Activated CD8-positive, alpha-beta T cell treated with anti-CD3 and anti-CD28 coated beads for 36 hours (primary cell): ENCODE measurements around the gene TRPV5. TPM values are rescaled to one million over a fixed set of nuclear protein-coding genes. Genes with fewer than 3 reads are reported as not detected.

Experiments
- ATAC-seq: fragments of 200-7000 bp; cut with Tn5 transposase; one replicate; pipeline ENCODE4 v1.10.0; 2021; ENCODE audit warnings: mild to moderate bottlenecking, moderate library complexity
- CTCF ChIA-PET: fragments of 350-600 bp; sonication (Branson Sonifier 250); formaldehyde crosslinking; loops from one replicate; lab custom pipeline; 2021; ENCODE audit warnings: antibody characterized with exemption; lab: Charles Lee
- POLR2A ChIA-PET: fragments of 350-600 bp; sonication (Branson Sonifier 250); formaldehyde crosslinking; loops from one replicate; lab custom pipeline; 2021; ENCODE audit warnings: antibody characterized with exemption; lab: Charles Lee
- DNase-seq: peaks from one replicate; pipeline ENCODE4 v3.0.0-alpha.2; 2020
- H3K27ac Mint-ChIP-seq: one replicate; pipeline ENCODE4 v1.8.0; 2021; ENCODE audit warnings: mild to moderate bottlenecking, mixed read lengths
- H3K27me3 Mint-ChIP-seq: one replicate; pipeline ENCODE4 v1.8.0; 2021; ENCODE audit warnings: mixed read lengths
- H3K36me3 Mint-ChIP-seq: one replicate; pipeline ENCODE4 v1.8.0; 2021; ENCODE audit warnings: low read depth, mixed read lengths
- H3K4me1 Mint-ChIP-seq: one replicate; pipeline ENCODE4 v1.8.0; 2021; ENCODE audit warnings: low read depth, mixed read lengths
- H3K4me3 Mint-ChIP-seq: one replicate; pipeline ENCODE4 v1.8.0; 2021; ENCODE audit warnings: mild to moderate bottlenecking, moderate library complexity, mixed read lengths
- H3K9me3 Mint-ChIP-seq: one replicate; pipeline ENCODE4 v1.8.0; 2021; ENCODE audit warnings: mixed read lengths
- CTCF ChIP-seq: fragments of 200-600 bp; IDR thresholded peaks from one replicate; pipeline ENCODE4 v1.8.0; 2022; ENCODE audit warnings: antibody characterized with exemption, mild to moderate bottlenecking
- intact Hi-C: fragments of 100-400 bp; cut with micrococcal nuclease; formaldehyde crosslinking; loops from one replicate; pipeline ENCODE4 v1.10.0; 2022
- total RNA-seq, 2 experiments: library from RNA; stranded (reverse); gene quantifications; one replicate each; pipeline ENCODE4 v1.2.3, GENCODE V29; 2021

TRPV5 gene
- total RNA-seq, 2 experiments from 2014 or later = not detected

- Mint-ChIP-seq H3K27ac (no peak overlapping the region), H3K9me3 (no peaks in the 10 kb centered on the region), H3K36me3 (no peaks in the 10 kb centered on the region), H3K27me3 (no peaks in the 10 kb centered on the region), H3K4me3 (no peak overlapping the region), H3K4me1 (no peaks in the 10 kb centered on the region)
- intact Hi-C loops = no loop called here
- CTCF ChIA-PET = interaction anchor here (0.9 to 5.3 kb wide), 5 partner anchors 12 to 280 kb away, joined by 3 to 55 read pairs (median 13); partner anchors contain the start of gene KEL
- ATAC-seq (no peak), DNase-seq (no peak)
- POLR2A ChIA-PET = no interaction called here
- no peak for TF ChIP-seq CTCF
These were observed 50.4 kb downstream of the TRPV5 start for GRCh38 chr7:142883145-142883544.

- DNase-seq = no peak
- Mint-ChIP-seq H3K27me3 (no peaks in the 10 kb centered on the region), H3K36me3 (no peaks in the 10 kb centered on the region), H3K27ac (no peak overlapping the region), H3K4me1 (no peaks in the 10 kb centered on the region), H3K4me3 (no peak overlapping the region), H3K9me3 (no peaks in the 10 kb centered on the region)
- no peak for TF ChIP-seq CTCF
- intact Hi-C loops = no loop called here
- ATAC-seq = no peak
- ChIA-PET CTCF (interaction anchor here (0.9 to 5.3 kb wide), 13 partner anchors 11 to 337 kb away, joined by 3 to 55 read pairs (median 11); partner anchors contain the start of gene KEL), POLR2A (no interaction called here)
These were observed 51.2 kb downstream of the TRPV5 start for GRCh38 chr7:142882338-142882678.

DNA sequence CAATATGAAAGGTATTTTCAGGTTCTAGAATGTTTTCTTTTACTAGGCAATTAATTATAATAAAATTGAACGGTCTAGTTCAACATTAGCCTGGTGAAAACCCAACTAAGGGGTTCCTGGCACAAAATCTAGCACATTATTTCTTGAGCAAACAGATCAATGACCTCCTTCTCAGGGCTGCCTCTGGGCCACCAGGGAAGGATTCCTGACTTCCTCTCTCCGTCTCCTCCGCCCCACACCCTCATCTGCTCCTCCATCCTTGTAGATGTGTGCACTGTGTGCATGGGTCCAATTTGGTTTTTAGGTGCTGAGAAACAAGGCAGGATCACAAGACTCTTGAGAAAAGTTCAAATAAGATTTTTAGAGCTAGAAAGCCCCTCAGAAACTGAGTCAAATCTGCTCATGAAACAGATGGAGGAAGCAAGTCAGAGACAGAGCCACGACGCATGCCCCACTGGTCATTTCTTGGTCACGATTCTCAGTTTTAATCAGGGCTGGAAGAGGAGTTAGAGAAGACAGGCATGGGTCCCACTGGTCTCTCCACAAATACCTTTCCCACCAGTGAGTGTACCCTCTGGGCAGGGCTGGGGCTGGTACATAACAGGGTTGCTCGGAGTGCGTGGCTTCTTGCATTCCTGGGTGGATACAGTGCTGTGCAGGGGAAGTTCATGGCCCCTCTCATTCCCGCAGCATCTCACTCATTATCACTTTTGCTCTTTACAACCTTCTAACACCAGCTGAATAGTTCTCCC lies 51.8 kb downstream of the TRPV5 start:
- ATAC-seq = no peak
- intact Hi-C loops = loop anchor here (2.0 kb wide), 1 partner anchor 121 kb away; no protein-coding TSS in a partner anchor
- H3K4me3 Mint-ChIP-seq = no peak overlapping the region

GRCh38 chr7:142880876-142881505 lies 52.6 kb downstream of the TRPV5 start:
- Mint-ChIP-seq H3K4me1 (no peaks in the 10 kb centered on the region), H3K27me3 (no peaks in the 10 kb centered on the region), H3K27ac (no peak overlapping the region), H3K4me3 (no peak overlapping the region), H3K9me3 (no peaks in the 10 kb centered on the region), H3K36me3 (no peaks in the 10 kb centered on the region)
- TF ChIP-seq CTCF = peak; percentile 90
- ATAC-seq (peak; percentile 94), DNase-seq (peak; percentile 67)
- ChIA-PET CTCF (interaction anchor here (0.6 to 5.3 kb wide), 29 partner anchors 10 to 544 kb away, joined by 3 to 55 read pairs (median 5); partner anchors contain the start of genes EPHB6 and KEL), POLR2A (no interaction called here)
- intact Hi-C loops = loop anchor here (2.0 kb wide), 1 partner anchor 122 kb away; no protein-coding TSS in a partner anchor

More for the DNA sequence above, 51.8 kb downstream of the TRPV5 start:
- Mint-ChIP-seq H3K27me3 (no peaks in the 10 kb centered on the region), H3K36me3 (no peaks in the 10 kb centered on the region), H3K9me3 (no peaks in the 10 kb centered on the region), H3K4me1 (no peaks in the 10 kb centered on the region), H3K27ac (no peak overlapping the region)
- CTCF ChIA-PET = interaction anchor here (0.6 to 5.3 kb wide), 26 partner anchors 11 to 543 kb away, joined by 3 to 55 read pairs (median 6); partner anchors contain the start of genes EPHB6 and KEL
- TF ChIP-seq CTCF = no peak
- POLR2A ChIA-PET = no interaction called here
- DNase-seq = no peak

GRCh38 chr7:142879060-142879459 lies 54.5 kb downstream of the TRPV5 start:
- Mint-ChIP-seq H3K4me3 (no peak overlapping the region), H3K4me1 (no peaks in the 10 kb centered on the region), H3K27ac (no peak overlapping the region), H3K27me3 (no peaks in the 10 kb centered on the region), H3K9me3 (no peaks in the 10 kb centered on the region), H3K36me3 (no peaks in the 10 kb centered on the region)
- ATAC-seq (no peak), DNase-seq (no peak)
- intact Hi-C loops = loop anchor here (10.0 kb wide), 1 partner anchor 336 kb away; no protein-coding TSS in a partner anchor
- TF ChIP-seq CTCF = no peak
- ChIA-PET CTCF (interaction anchor here (0.6 to 5.3 kb wide), 9 partner anchors 8 to 336 kb away, joined by 3 to 55 read pairs (median 3); partner anchors contain the start of gene EPHB6), POLR2A (no interaction called here)
